HG03159 (cell line): ENCODE data around the gene DCBLD1.

Source experiments
- ATAC-seq: cut with Tn5 transposase; IDR thresholded peaks from one replicate; pipeline ENCODE4 v1.9.1; 2021; ENCODE audit warnings: mild to moderate bottlenecking, moderate library complexity; ENCODE audit not compliant: unreplicated experiment

DCBLD1 gene

DNA sequence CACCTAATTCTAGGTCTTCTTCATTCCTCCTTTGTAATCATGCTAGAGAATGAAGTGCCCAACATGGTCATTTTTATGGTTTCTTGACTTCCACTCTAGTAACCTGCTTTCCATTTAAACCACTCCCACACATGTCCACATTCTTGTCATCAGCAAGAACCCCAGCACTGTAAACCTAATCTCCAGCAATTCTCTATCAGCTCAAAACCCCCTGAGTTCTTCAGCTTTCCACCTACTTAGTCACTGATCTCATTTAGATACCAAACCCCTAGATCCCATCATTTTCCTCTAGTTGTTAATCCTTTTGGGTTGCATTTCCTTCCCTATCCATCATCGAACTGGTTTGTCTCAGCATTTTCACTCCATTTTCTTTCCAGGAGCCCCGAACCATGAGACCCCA lies 70.1 kb downstream of the DCBLD1 start:
- ATAC-seq = no peak

DNA sequence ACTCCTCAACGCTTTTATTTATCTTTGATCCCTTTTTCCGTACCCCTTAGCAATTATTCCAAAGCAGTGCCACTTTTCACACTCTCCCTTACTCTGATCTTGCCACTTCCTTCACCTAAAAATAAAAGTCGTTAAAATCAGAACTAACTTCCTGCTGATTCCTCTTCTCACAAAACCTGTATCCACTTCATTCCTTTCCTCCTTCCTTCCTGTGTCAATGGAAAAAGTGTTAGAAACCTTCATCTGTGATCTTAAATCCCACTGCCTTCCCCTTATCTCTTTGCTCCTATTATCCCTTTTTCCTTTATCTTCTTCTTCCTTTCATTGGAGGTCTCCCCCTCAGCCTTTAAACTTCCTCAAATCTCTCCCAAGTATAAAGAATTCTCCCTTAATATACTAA lies 70.7 kb downstream of the DCBLD1 start:
- ATAC-seq = no peak

- ATAC-seq = no peak
Observed at GRCh38 chr6:117555262-117555849, 72.9 kb downstream of the DCBLD1 start.

DNA sequence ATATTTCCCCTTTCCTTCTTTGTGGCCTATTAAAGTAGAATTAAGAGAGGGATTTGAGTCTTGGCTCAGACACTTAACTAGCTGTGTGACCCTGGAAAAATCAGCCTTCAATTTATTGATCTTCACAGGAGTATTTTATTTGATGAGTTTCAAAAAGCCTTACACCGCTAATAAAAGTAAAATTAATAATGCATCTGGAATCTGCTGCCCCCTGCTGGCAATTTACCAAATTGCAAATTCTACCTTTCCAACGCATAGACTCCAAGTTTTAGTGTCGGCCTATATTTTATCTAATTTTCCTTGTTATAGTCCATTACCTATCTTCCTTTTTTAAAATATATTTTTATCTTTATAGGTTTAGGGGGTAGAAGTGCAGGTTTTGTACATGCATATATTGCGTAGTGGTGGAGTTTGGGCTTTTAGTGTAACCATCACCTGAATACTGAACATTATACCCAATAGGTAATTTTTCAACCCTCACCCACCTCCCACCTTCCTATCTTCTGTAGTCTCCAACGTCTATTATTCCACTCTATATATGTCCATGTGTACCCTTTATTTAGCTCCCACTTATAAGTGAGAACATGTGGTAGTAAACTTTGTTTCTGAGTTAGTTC lies 73.5 kb downstream of the DCBLD1 start:
- ATAC-seq = no peak

DNA sequence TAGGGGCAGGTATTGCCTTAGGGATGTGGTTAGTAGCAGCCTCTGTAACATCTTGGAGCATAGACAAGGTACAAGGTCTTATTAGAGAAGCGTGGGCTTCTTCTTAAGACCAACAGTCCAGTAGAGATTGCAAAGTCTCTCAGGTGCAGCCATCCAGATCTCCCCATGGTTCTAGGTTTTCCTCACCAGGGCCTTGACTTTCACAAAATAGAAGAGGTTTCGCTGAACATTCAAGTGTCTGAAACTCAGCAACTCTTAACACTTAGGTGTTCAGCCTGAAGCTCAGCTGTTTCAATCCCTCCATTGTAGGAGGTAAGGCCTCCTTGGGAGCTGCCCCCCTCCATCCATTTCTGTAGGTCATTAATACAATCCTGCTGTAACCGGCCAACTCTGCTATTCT lies 75.5 kb downstream of the DCBLD1 start:
- ATAC-seq = no peak

DNA sequence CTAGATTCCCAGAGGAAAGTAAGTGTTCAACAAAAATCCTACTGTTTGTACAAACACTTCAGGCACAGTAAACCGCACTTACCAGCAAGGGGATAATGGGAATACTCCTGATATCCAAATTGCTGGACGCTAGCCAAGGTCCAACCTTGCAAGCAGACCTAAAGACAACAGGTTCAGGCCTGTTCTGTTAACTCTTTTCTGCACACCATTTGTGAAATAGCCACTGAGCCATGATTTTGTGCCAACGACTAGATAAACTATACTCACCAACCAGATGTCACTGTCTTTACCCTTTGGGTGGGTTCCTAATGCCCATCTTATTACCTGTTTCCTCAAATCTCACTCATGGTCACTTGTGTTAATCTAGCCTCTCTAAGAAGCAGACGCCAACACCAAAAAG lies 76.3 kb downstream of the DCBLD1 start:
- no peak for ATAC-seq

DNA sequence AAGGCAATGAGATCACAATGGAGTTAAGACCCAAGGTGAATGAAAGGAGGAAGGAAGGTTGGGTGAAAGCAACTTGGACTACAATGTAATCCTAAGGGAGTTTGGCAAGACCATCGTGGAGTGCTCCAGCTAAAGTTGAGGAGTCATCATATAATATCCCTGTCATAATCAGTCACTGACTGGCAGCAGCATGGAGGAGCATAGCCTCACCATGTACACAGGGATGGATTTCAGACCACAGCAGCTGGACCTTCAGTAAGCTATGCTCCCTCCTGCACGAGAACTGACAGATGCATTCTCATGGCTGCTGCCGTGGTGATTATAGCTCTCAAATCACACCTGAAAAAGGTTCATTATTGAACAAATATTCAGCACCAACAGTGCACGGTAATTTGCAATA lies 76.8 kb downstream of the DCBLD1 start:
- ATAC-seq = no peak

GRCh38 chr6:117561128-117561527 lies 78.7 kb downstream of the DCBLD1 start:
- no peak for ATAC-seq

DNA sequence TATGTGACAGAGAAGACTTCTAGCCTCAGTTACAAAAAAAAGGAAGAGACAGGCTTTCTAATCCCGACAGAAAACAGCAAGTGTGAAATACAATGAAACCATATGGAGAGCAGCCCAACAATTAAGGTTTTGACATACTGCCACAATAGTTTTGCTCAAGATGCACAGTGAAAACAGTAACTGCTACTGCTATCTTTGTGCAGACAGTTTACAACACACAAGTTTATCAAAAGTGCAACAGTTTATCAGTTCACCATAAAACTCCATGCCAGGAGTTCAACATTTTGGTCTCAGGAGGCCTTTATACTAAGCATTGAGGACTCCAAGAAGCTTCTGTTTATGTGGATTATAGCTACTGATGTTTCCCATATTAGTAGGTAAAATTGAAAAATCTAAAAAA lies 82.2 kb downstream of the DCBLD1 start:
- no peak for ATAC-seq

DNA sequence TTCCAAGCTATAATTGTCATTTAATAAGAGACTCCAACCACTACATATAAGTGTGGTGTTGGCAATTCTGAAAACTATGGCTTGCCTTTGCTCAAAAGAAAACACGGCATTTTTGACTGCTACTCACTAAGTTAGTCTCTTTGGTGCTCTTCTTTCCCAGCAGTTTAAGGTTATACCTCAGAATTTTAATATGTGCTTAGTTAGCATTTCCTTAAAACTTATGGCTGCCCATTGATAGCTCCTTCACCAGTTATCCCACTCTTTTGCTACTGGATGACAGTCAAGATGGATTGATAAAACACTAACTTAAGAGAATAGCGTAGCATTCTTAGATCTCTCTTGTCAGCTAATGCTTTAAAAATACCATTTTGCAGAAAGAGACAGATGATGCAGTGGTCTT lies 85.8 kb downstream of the DCBLD1 start:
- no peak for ATAC-seq

DNA sequence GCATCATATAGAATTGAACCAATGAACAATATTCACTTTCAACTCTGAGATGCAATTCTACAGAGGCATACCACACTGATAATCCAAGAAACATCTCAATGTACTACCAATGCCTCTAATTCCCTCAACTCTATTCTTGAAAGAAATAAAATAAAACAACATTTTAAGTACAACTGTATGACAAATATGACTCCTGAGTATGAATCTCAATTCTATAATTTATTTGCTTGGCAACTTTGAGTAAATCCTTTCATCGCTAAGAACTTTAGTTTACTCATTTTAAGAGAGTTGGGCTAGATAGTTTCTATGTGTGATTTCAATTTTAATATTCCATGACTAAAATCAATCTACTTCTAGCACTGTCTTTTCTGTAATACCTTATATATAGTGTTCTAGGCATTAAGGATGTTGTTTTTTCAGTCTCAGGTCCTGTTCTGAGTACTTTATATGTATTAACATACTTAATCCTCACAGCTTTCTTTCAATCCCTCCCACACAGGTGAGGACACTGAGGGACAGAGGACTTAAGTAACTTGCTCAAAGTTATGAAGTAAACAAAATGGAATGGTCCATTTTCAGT lies 86.4 kb downstream of the DCBLD1 start:
- ATAC-seq = no peak

DNA sequence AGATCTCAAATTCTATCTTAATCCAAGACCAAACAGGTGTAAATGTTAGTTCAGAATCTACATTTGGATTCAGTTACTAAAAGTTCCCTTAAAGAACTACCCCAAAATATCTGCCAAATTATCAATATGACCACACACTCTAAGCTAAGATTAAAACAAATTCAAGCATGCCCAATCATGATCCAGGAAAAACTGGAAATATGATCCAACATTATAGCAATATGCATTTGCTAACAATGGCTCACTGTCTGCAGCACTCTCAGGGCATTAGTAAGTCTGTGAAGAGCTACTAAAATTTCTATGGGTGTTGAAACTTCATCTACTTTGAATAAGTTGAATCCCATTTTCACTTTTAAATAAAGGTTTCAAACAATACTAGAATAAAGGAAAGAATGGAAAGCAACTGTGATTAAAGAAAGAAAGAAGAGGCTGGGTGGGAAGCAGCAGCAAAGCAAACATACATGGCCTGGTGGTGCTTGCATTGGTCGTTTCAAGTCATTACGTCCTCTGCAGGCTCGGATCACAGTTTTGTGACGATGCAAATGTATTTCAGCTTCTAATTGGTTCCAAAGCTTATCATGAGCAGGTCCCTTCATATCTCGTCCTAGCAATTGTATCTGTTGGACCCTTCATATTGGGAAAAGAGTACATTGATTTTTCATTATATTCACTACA lies 90.7 kb downstream of the DCBLD1 start:
- ATAC-seq = no peak

- ATAC-seq = no peak
Observed at GRCh38 chr6:117574198-117574597, 91.7 kb downstream of the DCBLD1 start.

GRCh38 chr6:117585647-117586046 lies 103.2 kb downstream of the DCBLD1 start:
- ATAC-seq = no peak

DNA sequence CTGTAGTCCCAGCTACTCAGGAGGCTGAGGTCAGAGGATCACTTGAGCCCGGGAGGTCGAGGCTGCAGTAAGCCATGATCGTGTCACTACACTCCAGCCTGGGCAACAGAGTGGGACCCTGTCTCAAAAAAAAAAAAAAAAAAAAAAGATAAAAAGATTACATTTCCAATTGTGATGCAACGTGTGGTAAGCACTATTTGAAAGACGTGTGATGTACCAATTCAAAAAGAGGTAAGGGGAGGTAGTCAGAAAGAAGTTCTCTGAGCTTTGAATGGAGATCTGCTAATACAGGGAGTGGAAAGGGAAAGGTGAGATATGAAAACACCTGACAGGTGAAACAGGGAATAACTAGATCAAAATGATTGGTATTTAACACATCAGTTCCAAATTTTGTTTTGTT lies 108.0 kb downstream of the DCBLD1 start:
- ATAC-seq = no peak

DNA sequence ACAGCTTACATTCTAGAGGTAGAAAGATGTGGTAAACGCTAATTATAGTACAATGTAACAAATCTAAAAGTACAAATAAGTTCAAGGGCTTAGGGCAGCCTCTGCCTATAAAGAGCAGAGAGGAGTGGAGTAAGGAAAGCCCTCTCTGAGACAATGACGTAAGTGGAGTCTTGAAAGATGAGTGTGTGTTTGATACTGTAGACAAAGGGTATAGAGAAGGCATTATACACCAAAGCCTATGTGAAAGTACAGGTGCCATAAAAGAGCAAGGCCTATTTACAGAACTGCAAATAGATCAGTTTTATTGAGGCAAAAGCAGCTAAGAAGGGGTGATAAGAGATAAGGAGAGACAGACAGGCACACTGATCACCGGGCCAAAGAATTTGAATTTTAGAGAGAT lies 108.9 kb downstream of the DCBLD1 start:
- no peak for ATAC-seq

- no peak for ATAC-seq
Observed at GRCh38 chr6:117592983-117593759, 110.7 kb downstream of the DCBLD1 start.

DNA sequence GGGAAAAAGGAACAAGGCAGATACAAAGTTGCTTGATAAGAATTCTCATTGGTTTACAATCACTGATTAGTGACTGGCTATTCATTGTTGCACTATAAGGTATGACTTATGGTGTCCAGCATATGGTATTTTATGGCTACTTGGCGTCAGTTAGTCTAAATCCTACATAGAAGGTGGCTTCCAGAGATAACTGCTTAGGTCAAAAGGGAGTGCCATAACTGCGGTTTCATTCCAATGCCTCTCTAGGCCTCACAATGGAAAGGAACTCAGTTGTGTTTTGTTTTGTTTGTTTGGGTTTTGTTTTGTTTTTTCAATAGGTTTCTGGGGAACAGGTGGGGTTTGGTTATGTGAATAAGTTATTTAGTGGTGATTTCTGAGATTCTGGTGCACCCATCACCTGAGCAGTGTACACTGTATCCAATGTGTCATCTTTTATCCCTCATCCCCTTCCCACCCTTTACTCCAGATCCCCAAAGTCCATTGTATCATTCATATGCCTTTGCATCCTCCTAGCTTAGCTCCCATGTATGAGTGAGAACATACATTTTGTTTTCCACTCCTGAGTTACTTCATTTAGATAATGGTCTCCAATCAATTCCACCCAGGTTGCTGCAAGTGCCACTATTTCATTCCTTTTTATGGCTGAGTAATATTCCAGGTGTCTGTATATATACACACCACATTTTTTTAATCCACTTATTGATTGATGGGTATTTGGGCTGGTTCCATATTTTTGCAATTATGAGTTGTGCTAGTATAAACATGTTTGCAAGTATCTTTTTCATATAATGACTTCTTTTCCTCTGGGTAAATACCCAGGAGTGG lies 112.8 kb downstream of the DCBLD1 start:
- no peak for ATAC-seq

GRCh38 chr6:117597755-117598154 lies 115.3 kb downstream of the DCBLD1 start:
- no peak for ATAC-seq
